ENCODE measurements around the gene LRRC74B.

DNA sequence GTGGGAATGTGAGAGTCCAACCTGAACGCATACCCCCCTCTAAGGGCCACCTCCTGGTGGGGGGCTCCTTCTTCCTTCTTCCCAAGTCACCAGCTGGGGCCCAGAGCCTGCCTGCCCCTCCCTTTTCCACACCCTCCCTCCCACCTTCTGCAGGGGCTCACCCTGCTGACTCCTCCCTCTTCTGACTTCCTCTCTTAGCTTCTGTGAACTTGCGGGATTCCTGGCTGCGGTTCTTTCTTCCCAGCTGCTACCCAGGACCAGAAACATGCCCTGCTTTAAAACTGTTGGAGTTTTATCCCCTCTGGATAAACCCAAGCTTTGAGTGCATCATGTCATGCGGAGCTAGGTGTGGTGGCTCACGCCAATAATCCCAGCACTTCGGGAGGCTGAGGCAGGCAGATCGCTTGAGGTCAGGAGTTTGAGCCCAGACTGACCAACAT is 10.2 kb downstream of the LRRC74B start:
- no peak for TF ChIP-seq CTCF (IDR thresholded peaks at IDR 0.05)
- no peak for TF ChIP-seq POLR2AphosphoS5 (IDR thresholded peaks at IDR 0.05)
- no peak for TF ChIP-seq POLR2A (IDR thresholded peaks at IDR 0.05; ENCODE audit: low read depth)
